ENCODE measurements around the gene TRIM72. TPM values are rescaled to one million over a fixed set of nuclear protein-coding genes. Genes with fewer than 3 reads are reported as not detected.
"Not testable (repeated sequence)": the region's sequence is repeated elsewhere in the genome, so short reads cannot be mapped to it uniquely, and the experiment has no call there.

TRIM72 gene
- total RNA-seq, 5 donors from 2014 or later (not counting 1 experiment from before 2014, with no cell fraction given) = 0.03 to 0.09 (median 0.09) TPM; not detected in 2

GRCh38 chr16:31268033-31268365, 54.1 kb downstream of the TRIM72 start:
- Histone ChIP-seq H3K4me1 (ENCODE audit: control insufficient read depth in 1 of 2, extremely low read depth in 1 of 2, insufficient read depth in 2 of 2, low read length in 2 of 2) (peaks cover 4 to 28% of the 10 kb centered on the region in 2 experiments), H3K27me3 (replicated peaks in 1 of 2; ENCODE audit: control insufficient read depth in 2 of 2, extremely low read depth in 1 of 2, insufficient read depth in 2 of 2, low read length in 1 of 2) (peaks cover 0 to 14% of the 10 kb centered on the region in 2 experiments), H3K27ac (ENCODE audit: low read length) (no peak overlapping the region), H3K4me3 (ENCODE audit: control insufficient read depth in 1 of 2, extremely low read depth in 1 of 2, low read length in 1 of 2) (no peak overlapping the region), H3K36me3 (ENCODE audit: control insufficient read depth in 2 of 2, extremely low read depth in 1 of 2, insufficient read depth in 1 of 2, low read length in 1 of 2) (peaks cover 0 to 2% of the 10 kb centered on the region in 2 donors), H3K9me3 (no peaks in the 10 kb centered on the region)
- Mint-ChIP-seq H3K9me3 (no peaks in the 10 kb centered on the region), H3K4me3 (no peak overlapping the region), H3K36me3 (peaks cover 3% of the 10 kb centered on the region), H3K4me1 (peaks cover 13 to 26% (median 14%) of the 10 kb centered on the region in 3 donors), H3K27ac (no peak overlapping the region), H3K27me3 (peaks cover 11 to 19% of the 10 kb centered on the region in 2 donors)
- POLR2A ChIA-PET = no interaction called here
- ATAC-seq (replicated peaks in 1 of 4) (no peak), DNase-seq (no peak)
- CTCF ChIA-PET = no interaction called here
- WGBS (ENCODE audit: insufficient coverage) = 25% methylated on average over 3 of the region's 3 CpGs

DNA sequence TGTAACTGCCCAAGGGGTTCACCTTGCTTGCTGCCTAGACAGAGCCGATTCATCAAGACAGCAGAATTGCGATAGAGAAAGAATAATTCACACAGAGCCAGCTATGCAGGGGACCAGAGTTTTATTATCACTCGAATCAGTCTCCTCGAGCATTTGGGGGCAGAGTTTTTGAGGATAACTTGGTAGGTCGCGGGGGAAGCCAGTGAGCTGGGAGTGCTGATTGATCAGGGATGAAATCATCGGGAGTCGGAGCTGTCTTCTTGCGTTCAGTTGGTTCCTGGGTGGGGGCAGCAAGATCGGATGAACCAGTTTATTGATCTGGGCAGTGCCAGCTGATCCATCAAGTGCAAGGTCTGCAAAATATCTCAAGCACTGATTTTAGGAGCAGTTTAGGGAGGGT, 55.0 kb downstream of the TRIM72 start:
- Mint-ChIP-seq H3K36me3 (peaks cover 3% of the 10 kb centered on the region), H3K9me3 (no peaks in the 10 kb centered on the region), H3K27me3 (peaks cover 11 to 19% of the 10 kb centered on the region in 2 donors), H3K4me3 (no peak overlapping the region), H3K27ac (no peak overlapping the region), H3K4me1 (peaks cover 10 to 20% (median 13%) of the 10 kb centered on the region in 3 donors)
- ChIA-PET POLR2A (no interaction called here), CTCF (interaction anchor here in 1 of 2 donors (0.5 kb wide), 1 partner anchor 17 kb away, joined by 5 read pairs; no protein-coding TSS in a partner anchor)
- no peaks in the 10 kb centered on the region for H3K9me3 ChIP-seq
- no peak for ATAC-seq (replicated peaks in 1 of 4)
- peaks cover 0 to 14% of the 10 kb centered on the region in 2 experiments for H3K27me3 ChIP-seq (replicated peaks in 1 of 2; ENCODE audit: control insufficient read depth in 2 of 2, extremely low read depth in 1 of 2, insufficient read depth in 2 of 2, low read length in 1 of 2)
- peaks cover 0 to 24% of the 10 kb centered on the region in 2 experiments for H3K4me1 ChIP-seq (ENCODE audit: control insufficient read depth in 1 of 2, extremely low read depth in 1 of 2, insufficient read depth in 2 of 2, low read length in 2 of 2)
- H3K4me3 ChIP-seq (ENCODE audit: control insufficient read depth in 1 of 2, extremely low read depth in 1 of 2, low read length in 1 of 2) = no peak overlapping the region
- no peak overlapping the region for H3K27ac ChIP-seq (ENCODE audit: low read length)
- WGBS (ENCODE audit: insufficient coverage) = 88% methylated on average over 8 of the region's 10 CpGs
- DNase-seq = no peak
- H3K36me3 ChIP-seq (ENCODE audit: control insufficient read depth in 2 of 2, extremely low read depth in 1 of 2, insufficient read depth in 1 of 2, low read length in 1 of 2) = peaks cover 0 to 4% of the 10 kb centered on the region in 2 donors

DNA sequence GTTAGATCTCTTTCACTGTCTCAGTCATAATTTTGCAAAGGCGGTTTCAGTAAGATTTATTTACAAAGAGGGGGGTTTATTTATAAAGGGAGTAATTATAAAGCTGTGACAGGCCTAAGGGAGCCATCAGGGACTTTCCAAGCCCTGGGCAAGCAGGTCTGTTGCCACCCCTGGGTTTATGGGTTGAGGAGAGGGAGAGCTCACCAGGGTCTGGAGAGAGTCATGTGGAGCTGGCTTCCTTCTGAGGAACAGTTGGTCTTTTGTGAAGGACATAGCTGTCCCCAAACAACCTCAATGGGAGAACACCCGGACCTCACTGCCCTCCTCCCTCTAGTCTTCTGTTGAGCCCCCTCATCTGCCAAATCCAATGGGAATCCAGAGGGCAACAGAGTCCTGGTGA, 55.6 kb downstream of the TRIM72 start:
- ChIA-PET CTCF (no interaction called here), POLR2A (no interaction called here)
- Histone ChIP-seq H3K4me1 (ENCODE audit: control insufficient read depth in 1 of 2, extremely low read depth in 1 of 2, insufficient read depth in 2 of 2, low read length in 2 of 2) (peaks cover 0 to 17% of the 10 kb centered on the region in 2 experiments), H3K27me3 (replicated peaks in 1 of 2; ENCODE audit: control insufficient read depth in 2 of 2, extremely low read depth in 1 of 2, insufficient read depth in 2 of 2, low read length in 1 of 2) (peaks cover 0 to 14% of the 10 kb centered on the region in 2 experiments), H3K9me3 (no peaks in the 10 kb centered on the region), H3K27ac (ENCODE audit: low read length) (no peak overlapping the region), H3K4me3 (ENCODE audit: control insufficient read depth in 1 of 2, extremely low read depth in 1 of 2, low read length in 1 of 2) (no peak overlapping the region), H3K36me3 (ENCODE audit: control insufficient read depth in 2 of 2, extremely low read depth in 1 of 2, insufficient read depth in 1 of 2, low read length in 1 of 2) (peaks cover 0 to 6% of the 10 kb centered on the region in 2 donors)
- Mint-ChIP-seq H3K36me3 (peaks cover 3% of the 10 kb centered on the region), H3K4me3 (no peak overlapping the region), H3K27me3 (peaks cover 11 to 19% of the 10 kb centered on the region in 2 donors), H3K4me1 (peaks cover 10 to 20% (median 13%) of the 10 kb centered on the region in 3 donors), H3K9me3 (no peaks in the 10 kb centered on the region), H3K27ac (no peak overlapping the region)
- WGBS (ENCODE audit: insufficient coverage) = no CpG with 5 or more reads among the region's 2 CpGs
- no peak for ATAC-seq (replicated peaks in 1 of 4)
- DNase-seq = no peak

GRCh38 chr16:31269973-31270372, 56.1 kb downstream of the TRIM72 start:
- Histone ChIP-seq H3K4me1 (ENCODE audit: control insufficient read depth in 1 of 2, extremely low read depth in 1 of 2, insufficient read depth in 2 of 2, low read length in 2 of 2) (peaks cover 0 to 13% of the 10 kb centered on the region in 2 experiments), H3K27me3 (replicated peaks in 1 of 2; ENCODE audit: control insufficient read depth in 2 of 2, extremely low read depth in 1 of 2, insufficient read depth in 2 of 2, low read length in 1 of 2) (peaks cover 0 to 11% of the 10 kb centered on the region in 2 experiments)
- not testable (repeated sequence) for H3K4me3 ChIP-seq (ENCODE audit: control insufficient read depth in 1 of 2, extremely low read depth in 1 of 2, low read length in 1 of 2); H3K27ac ChIP-seq (ENCODE audit: low read length); H3K9me3 ChIP-seq; DNase-seq; H3K36me3 ChIP-seq (ENCODE audit: control insufficient read depth in 2 of 2, extremely low read depth in 1 of 2, insufficient read depth in 1 of 2, low read length in 1 of 2); ATAC-seq (replicated peaks in 1 of 4); H3K4me3 Mint-ChIP-seq; H3K9me3 Mint-ChIP-seq; H3K36me3 Mint-ChIP-seq; H3K27ac Mint-ChIP-seq
- H3K4me1 Mint-ChIP-seq = peaks cover 10 to 20% (median 13%) of the 10 kb centered on the region in 3 donors
- peaks cover 11 to 19% of the 10 kb centered on the region in 2 donors for H3K27me3 Mint-ChIP-seq
- POLR2A ChIA-PET = interaction anchor here in 1 of 2 donors (0.7 kb wide), 1 partner anchor 57 kb away, joined by 3 read pairs; no protein-coding TSS in a partner anchor
- CTCF ChIA-PET = interaction anchor here in 1 of 2 donors (0.6 kb wide), 1 partner anchor 27 kb away, joined by 3 read pairs; no protein-coding TSS in a partner anchor
- no CpG with 5 or more reads among the region's 3 CpGs for WGBS (ENCODE audit: insufficient coverage)

DNA sequence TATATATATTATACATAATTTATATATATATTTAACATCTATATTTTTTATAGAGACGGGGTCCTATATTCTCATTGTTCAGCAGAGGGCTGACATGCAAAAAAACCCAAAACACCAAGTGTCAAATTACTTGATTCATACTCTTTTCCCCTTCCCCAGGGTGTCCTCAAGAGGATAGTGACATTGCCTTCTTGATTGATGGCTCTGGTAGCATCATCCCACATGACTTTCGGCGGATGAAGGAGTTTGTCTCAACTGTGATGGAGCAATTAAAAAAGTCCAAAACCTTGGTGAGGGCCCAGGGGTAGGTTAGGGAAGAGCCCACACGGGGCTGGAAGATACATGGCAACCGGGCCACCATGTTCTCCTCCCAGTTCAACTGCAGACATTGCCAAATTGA, 56.9 kb downstream of the TRIM72 start:
- Histone ChIP-seq H3K4me3 (ENCODE audit: control insufficient read depth in 1 of 2, extremely low read depth in 1 of 2, low read length in 1 of 2) (no peak overlapping the region), H3K36me3 (ENCODE audit: control insufficient read depth in 2 of 2, extremely low read depth in 1 of 2, insufficient read depth in 1 of 2, low read length in 1 of 2) (peaks cover 0 to 9% of the 10 kb centered on the region in 2 donors), H3K4me1 (ENCODE audit: control insufficient read depth in 1 of 2, extremely low read depth in 1 of 2, insufficient read depth in 2 of 2, low read length in 2 of 2) (peaks cover 0 to 5% of the 10 kb centered on the region in 2 experiments), H3K27ac (ENCODE audit: low read length) (no peak overlapping the region), H3K9me3 (no peaks in the 10 kb centered on the region), H3K27me3 (replicated peaks in 1 of 2; ENCODE audit: control insufficient read depth in 2 of 2, extremely low read depth in 1 of 2, insufficient read depth in 2 of 2, low read length in 1 of 2) (peaks cover 0 to 4% of the 10 kb centered on the region in 2 experiments)
- Mint-ChIP-seq H3K27ac (no peak overlapping the region), H3K4me3 (no peak overlapping the region), H3K9me3 (no peaks in the 10 kb centered on the region), H3K36me3 (peaks cover 3% of the 10 kb centered on the region), H3K4me1 (peaks cover 2 to 12% (median 4%) of the 10 kb centered on the region in 3 donors), H3K27me3 (peaks cover 5 to 12% of the 10 kb centered on the region in 2 donors)
- ATAC-seq (replicated peaks in 1 of 4) = no peak
- CTCF ChIA-PET = no interaction called here
- POLR2A ChIA-PET = no interaction called here
- WGBS (ENCODE audit: insufficient coverage) = 96% methylated on average over 3 of the region's 5 CpGs
- DNase-seq = no peak

GRCh38 chr16:31271621-31272190, 57.8 kb downstream of the TRIM72 start:
- Histone ChIP-seq H3K4me3 (ENCODE audit: control insufficient read depth in 1 of 2, extremely low read depth in 1 of 2, low read length in 1 of 2) (no peak overlapping the region), H3K27me3 (replicated peaks in 1 of 2; ENCODE audit: control insufficient read depth in 2 of 2, extremely low read depth in 1 of 2, insufficient read depth in 2 of 2, low read length in 1 of 2) (no peaks in the 10 kb centered on the region), H3K9me3 (no peaks in the 10 kb centered on the region), H3K4me1 (ENCODE audit: control insufficient read depth in 1 of 2, extremely low read depth in 1 of 2, insufficient read depth in 2 of 2, low read length in 2 of 2) (no peaks in the 10 kb centered on the region), H3K27ac (ENCODE audit: low read length) (no peak overlapping the region), H3K36me3 (ENCODE audit: control insufficient read depth in 2 of 2, extremely low read depth in 1 of 2, insufficient read depth in 1 of 2, low read length in 1 of 2) (peaks cover 0 to 9% of the 10 kb centered on the region in 2 donors)
- POLR2A ChIA-PET = interaction anchor here in 1 of 2 donors (0.5 kb wide), 1 partner anchor 49 kb away, joined by 6 read pairs; no protein-coding TSS in a partner anchor
- H3K27me3 Mint-ChIP-seq = peaks cover 5 to 12% of the 10 kb centered on the region in 2 donors
- CTCF ChIA-PET = interaction anchor here in 1 of 2 donors (0.6 kb wide), 1 partner anchor 14 kb away, joined by 3 read pairs; no protein-coding TSS in a partner anchor
- peaks cover 3% of the 10 kb centered on the region for H3K36me3 Mint-ChIP-seq
- DNase-seq (no peak), ATAC-seq (replicated peaks in 1 of 4) (no peak)
- no peaks in the 10 kb centered on the region for H3K9me3 Mint-ChIP-seq
- 83% methylated on average over 7 of the region's 16 CpGs for WGBS (ENCODE audit: insufficient coverage)
- H3K4me1 Mint-ChIP-seq = peaks cover 0 to 9% (median 2%) of the 10 kb centered on the region in 3 donors
- no peak overlapping the region for H3K4me3 Mint-ChIP-seq
- no peak overlapping the region for H3K27ac Mint-ChIP-seq
